K562 treated with DMSO at 1 percent for 24 hours (cell line): Measurements from ENCODE around the gene GLI3. TPM values are rescaled to one million over a fixed set of nuclear protein-coding genes. Genes with fewer than 3 reads are reported as not detected.

Experiments
- total RNA-seq: library from RNA; unstranded; fragments of 300-600 nt; gene quantifications from 2 replicates; pipeline ENCODE4 v1.2.3, GENCODE V29; 2022; ENCODE audit warnings: low read depth; ENCODE audit not compliant: insufficient read depth

GLI3 gene
- 0.15 TPM in 1 of 2 replicates, not detected in the other for total RNA-seq

GRCh38 chr7:42236976-42237810 is at the start of gene GLI3:
Gene GLI3 (minus strand): TSS chr7:42237209. CDS start chr7:42223253, 13,956 bp downstream.

